Vagina (tissue), 2 donors: ENCODE data around the gene REXO1. TPM values are rescaled to one million over a fixed set of nuclear protein-coding genes. Genes with fewer than 3 reads are reported as not detected.

Experiments
- DNase-seq, 2 donors: peaks; one replicate each; pipeline ENCODE4 v3.0.0-alpha.2; 2017; ENCODE audit errors: extremely low spot score in 2 of 2
- H3K27ac ChIP-seq: fragments of 200-600 bp; sonication (generic); one replicate; pipeline ENCODE4 v1.5.1; 2019
- H3K27me3 ChIP-seq: fragments of 200-600 bp; sonication (generic); one replicate; pipeline ENCODE4 v1.5.1; 2019
- H3K36me3 ChIP-seq, 2 donors: fragments of 200-600 bp; sonication (generic); one replicate each; pipeline ENCODE4 v1.5.1; 2017 to 2019
- H3K4me1 ChIP-seq: fragments of 200-600 bp; sonication (generic); one replicate; pipeline ENCODE4 v1.5.1; 2019
- H3K4me3 ChIP-seq, 2 donors: fragments of 200-600 bp; sonication (generic); 1 replicate in 1 of 2; 2 replicates in 1 of 2; pipeline ENCODE4 v1.5.1; 2016 to 2019
- H3K9me3 ChIP-seq: fragments of 200-600 bp; sonication (generic); one replicate; pipeline ENCODE4 v1.5.1; 2019
- CTCF ChIP-seq, 3 experiments: fragments of 450-650 bp in 2 of 3; fragments of 200-600 bp in 1 of 3; sonication (generic) in 1 of 3; IDR thresholded peaks; one replicate each; pipeline ENCODE4 v1.5.1; 2017 to 2019; ENCODE audit warnings: antibody characterized with exemption in 3 of 3, mild to moderate bottlenecking in 2 of 3, moderate library complexity in 2 of 3
- POLR2A ChIP-seq, 2 donors: fragments of 450-650 bp; IDR thresholded peaks; one replicate each; pipeline ENCODE4 v1.6.1; 2017; ENCODE audit warnings: antibody characterized with exemption in 2 of 2, mild to moderate bottlenecking in 2 of 2, moderate library complexity in 2 of 2
- POLR2AphosphoS5 ChIP-seq, 2 donors: sonication (generic); formaldehyde crosslinking; IDR thresholded peaks; one replicate each; pipeline ENCODE4 v1.9.0; 2017; ENCODE audit warnings: antibody characterized with exemption in 2 of 2, mild to moderate bottlenecking in 2 of 2, low read depth in 1 of 2; ENCODE audit not compliant: insufficient read depth in 1 of 2
- intact Hi-C: fragments of 100-400 bp; cut with DNase I; formaldehyde crosslinking; loops from one replicate; pipeline ENCODE4 v1.15.1; 2023
- microRNA counts, 2 donors: library from miRNA; unstranded; fragments of <30 nt; microRNA quantifications; one replicate each; lab custom pipeline; 2016 to 2017
- microRNA-seq: library from miRNA; unstranded; fragments of <30 nt; microRNA quantifications from one replicate; pipeline ENCODE4, GENCODE V29; 2017; ENCODE audit warnings: borderline number of aligned reads, borderline replicate concordance
- total RNA-seq: library from RNA; depleted of rRNA; stranded (reverse); fragments of >200 nt; gene quantifications from one replicate; pipeline ENCODE4 v1.2.3, GENCODE V29; 2016

The REXO1 gene
- total RNA-seq, 1 donor from 2014 or later: 19.9 TPM

GRCh38 chr19:1768248-1768647, 80.0 kb downstream of the REXO1 start:
- no peak for TF ChIP-seq CTCF (IDR thresholded peaks at IDR 0.05)
- no peak for TF ChIP-seq POLR2A (IDR thresholded peaks at IDR 0.05)
- TF ChIP-seq POLR2AphosphoS5 (IDR thresholded peaks at IDR 0.05; ENCODE audit: insufficient read depth in 1 of 2, low read depth in 1 of 2): no peak
- no peak overlapping the region for H3K27ac ChIP-seq
- peaks cover 6% of the 10 kb centered on the region for H3K27me3 ChIP-seq
- peaks cover 10% of the 10 kb centered on the region for H3K9me3 ChIP-seq
- H3K36me3 ChIP-seq: no peaks in the 10 kb centered on the region
- no peak overlapping the region for H3K4me3 ChIP-seq
- intact Hi-C loops: loop anchor here (5.0 kb wide), 1 partner anchor 221 kb away; no protein-coding TSS in a partner anchor
- no peaks in the 10 kb centered on the region for H3K4me1 ChIP-seq
- DNase-seq: no peak

- Histone ChIP-seq H3K4me1 (no peaks in the 10 kb centered on the region), H3K9me3 (peaks cover 10% of the 10 kb centered on the region), H3K36me3 (no peaks in the 10 kb centered on the region), H3K4me3 (no peak overlapping the region), H3K27me3 (peaks cover 6% of the 10 kb centered on the region), H3K27ac (no peak overlapping the region)
- no peak for DNase-seq
- TF ChIP-seq POLR2A (IDR thresholded peaks at IDR 0.05) (no peak), POLR2AphosphoS5 (IDR thresholded peaks at IDR 0.05; ENCODE audit: insufficient read depth in 1 of 2, low read depth in 1 of 2) (no peak), CTCF (IDR thresholded peaks at IDR 0.05) (peak; percentile 76 to 88 (median 82))
- intact Hi-C loops: loop anchor here (5.0 kb wide), 1 partner anchor 220 kb away; no protein-coding TSS in a partner anchor
Observed at GRCh38 chr19:1767464-1767933, 80.8 kb downstream of the REXO1 start.

- no peaks in the 10 kb centered on the region for H3K36me3 ChIP-seq
- no peaks in the 10 kb centered on the region for H3K4me1 ChIP-seq
- no peak for DNase-seq
- H3K27ac ChIP-seq: no peak overlapping the region
- H3K4me3 ChIP-seq: no peak overlapping the region
- intact Hi-C loops: loop anchor here (5.0 kb wide), 1 partner anchor 220 kb away; no protein-coding TSS in a partner anchor
- peaks cover 10% of the 10 kb centered on the region for H3K9me3 ChIP-seq
- TF ChIP-seq CTCF (IDR thresholded peaks at IDR 0.05) (no peak), POLR2AphosphoS5 (IDR thresholded peaks at IDR 0.05; ENCODE audit: insufficient read depth in 1 of 2, low read depth in 1 of 2) (no peak), POLR2A (IDR thresholded peaks at IDR 0.05) (no peak)
- peaks cover 7% of the 10 kb centered on the region for H3K27me3 ChIP-seq
Observed at GRCh38 chr19:1766800-1767352, 81.4 kb downstream of the REXO1 start.

- Histone ChIP-seq H3K36me3 (no peaks in the 10 kb centered on the region), H3K27me3 (peaks cover 9% of the 10 kb centered on the region), H3K4me3 (no peak overlapping the region), H3K9me3 (peaks cover 9% of the 10 kb centered on the region), H3K4me1 (no peaks in the 10 kb centered on the region), H3K27ac (no peak overlapping the region)
- TF ChIP-seq CTCF (IDR thresholded peaks at IDR 0.05): no peak
- no peak for TF ChIP-seq POLR2AphosphoS5 (IDR thresholded peaks at IDR 0.05; ENCODE audit: insufficient read depth in 1 of 2, low read depth in 1 of 2)
- no peak for TF ChIP-seq POLR2A (IDR thresholded peaks at IDR 0.05)
- intact Hi-C loops: loop anchor here (5.0 kb wide), 1 partner anchor 219 kb away; no protein-coding TSS in a partner anchor
- DNase-seq: no peak
Observed at GRCh38 chr19:1765904-1766799, 82.1 kb downstream of the REXO1 start.

MicroRNAs within 50 kb of the gene (microRNA counts, 767-probe panel; counts per million panel counts)
- 238 to 261 counts per million in 2 donors for microRNA hsa-miR-1909-3p (lab: Ali Mortazavi, UCI)

Small RNAs within 50 kb of the gene (microRNA-seq; reads per million reads assigned to microRNA genes)
- gene MIR1909: 1.4 reads per million

Other genes with a start within 250 kb of the REXO1 start
- gene UQCR11, start 243.0 kb downstream of the REXO1 start, total RNA-seq: 79.8 TPM
- 26.0 TPM for gene TCF3, start 195.9 kb downstream of the REXO1 start, total RNA-seq
- not detected for gene ONECUT3, start 95.0 kb downstream of the REXO1 start, total RNA-seq
- gene ATP8B3, start 36.2 kb downstream of the REXO1 start, total RNA-seq: 3.2 TPM
- gene KLF16, start 15.1 kb upstream of the REXO1 start, total RNA-seq: 7.6 TPM
- 83.0 TPM for gene ABHD17A, start 37.0 kb upstream of the REXO1 start, total RNA-seq
- gene ADAT3, start 56.9 kb upstream of the REXO1 start, total RNA-seq: 5.2 TPM
- gene SCAMP4, start 56.9 kb upstream of the REXO1 start, total RNA-seq: 51.3 TPM
- 77.6 TPM for gene CSNK1G2, start 92.7 kb upstream of the REXO1 start, total RNA-seq
- 81.5 TPM for gene BTBD2, start 167.2 kb upstream of the REXO1 start, total RNA-seq
- 185 TPM for gene MKNK2, start 202.8 kb upstream of the REXO1 start, total RNA-seq
- 50.6 TPM for gene MOB3A, start 247.8 kb upstream of the REXO1 start, total RNA-seq
- 7.9 TPM for gene IZUMO4, start 248.4 kb upstream of the REXO1 start, total RNA-seq